ENCODE data around the gene ALG5. TPM values are rescaled to one million over a fixed set of nuclear protein-coding genes. Genes with fewer than 3 reads are reported as not detected.

ALG5 gene
- total RNA-seq, 2 donors from 2014 or later, result 26.5 to 34.6 TPM

Other genes with a start within 250 kb of the ALG5 start
- gene RFXAP, start 180.1 kb downstream of the ALG5 start, total RNA-seq, result 1 to 10 TPM; 2.9 to 3.4 TPM
- gene SMAD9, start 79.1 kb downstream of the ALG5 start, total RNA-seq, result 10 to 100 TPM in 1 of 2 donors, 1 to 10 TPM in 1; 9.7 to 13.0 TPM
- gene EXOSC8, start 1.4 kb upstream of the ALG5 start, total RNA-seq, result 10 to 100 TPM; 17.2 to 19.7 TPM
- gene SUPT20H, start 60.3 kb upstream of the ALG5 start, total RNA-seq, result 10 to 100 TPM; 44.9 to 46.6 TPM
- not detected for gene CSNK1A1L, start 106.3 kb upstream of the ALG5 start, total RNA-seq